HFFc6 (cell line): ENCODE measurements around the gene EPPIN. TPM values are rescaled to one million over a fixed set of nuclear protein-coding genes. Genes with fewer than 3 reads are reported as not detected.

ENCODE experiments used
- DNase-seq: peaks from one replicate; pipeline ENCODE4 v3.0.0-alpha.2; 2018
- H3K27ac Mint-ChIP-seq: 2 replicates; pipeline ENCODE4 v1.8.0; 2020; ENCODE audit warnings: mild to moderate bottlenecking, mixed read lengths
- H3K27me3 Mint-ChIP-seq: 2 replicates; pipeline ENCODE4 v1.8.0; 2021; ENCODE audit warnings: mild to moderate bottlenecking, moderate library complexity, mixed read lengths; ENCODE audit not compliant: insufficient read depth
- H3K36me3 Mint-ChIP-seq: 2 replicates; pipeline ENCODE4 v1.8.0; 2021; ENCODE audit warnings: low read depth, mixed read lengths
- H3K4me1 Mint-ChIP-seq: 2 replicates; pipeline ENCODE4 v1.8.0; 2020; ENCODE audit warnings: low read depth, mixed read lengths
- H3K4me3 Mint-ChIP-seq: 2 replicates; pipeline ENCODE4 v1.8.0; 2020; ENCODE audit warnings: mild to moderate bottlenecking, moderate library complexity, mixed read lengths
- H3K9me3 Mint-ChIP-seq: 2 replicates; pipeline ENCODE4 v1.8.0; 2020; ENCODE audit warnings: mild to moderate bottlenecking, mixed read lengths
- CTCF ChIP-seq: fragments of 200-600 bp; sonication (generic); IDR thresholded peaks from 2 replicates; pipeline ENCODE4 v1.5.0; 2021; ENCODE audit warnings: antibody characterized with exemption, mild to moderate bottlenecking
- total RNA-seq, 6 experiments: library from RNA; stranded (reverse); fragmentation: NEBNext Ultra II Directional; extraction: Animal tissue kit (Norgen Biotek cat#: 25700); gene quantifications; 2 replicates in 1 of 6; 3 replicates in 5 of 6; pipeline ENCODE4 v1.2.3, GENCODE V29; 2021

Gene EPPIN
- total RNA-seq, 6 experiments from 2014 or later = not detected

- no peak for DNase-seq
- no peaks in the 10 kb centered on the region for H3K4me1 Mint-ChIP-seq
- no peaks in the 10 kb centered on the region for H3K9me3 Mint-ChIP-seq
- peaks cover 16% of the 10 kb centered on the region for H3K27me3 Mint-ChIP-seq
- H3K36me3 Mint-ChIP-seq = no peaks in the 10 kb centered on the region
- TF ChIP-seq CTCF = no peak
- no peak overlapping the region for H3K27ac Mint-ChIP-seq
- H3K4me3 Mint-ChIP-seq = no peak overlapping the region
Observed at GRCh38 chr20:45495501-45495941, 51.7 kb downstream of the EPPIN start.

Other genes with a start within 250 kb of the EPPIN start
- gene RBPJL, start 240.6 kb downstream of the EPPIN start, total RNA-seq = not detected
- gene MATN4, start 239.1 kb downstream of the EPPIN start, total RNA-seq = not detected
- 100 to 1,000 TPM; 122 to 146 (median 135) TPM for gene SDC4, start 199.0 kb downstream of the EPPIN start, total RNA-seq
- gene SYS1, start 184.2 kb downstream of the EPPIN start, total RNA-seq = 10 to 100 TPM; 22.9 to 34.1 (median 27.6) TPM
- gene TP53TG5, start 169.1 kb downstream of the EPPIN start, total RNA-seq = not detected
- gene DBNDD2, start 139.1 kb downstream of the EPPIN start, total RNA-seq = 10 to 100 TPM; 15.2 to 19.5 (median 19.0) TPM
- 10 to 100 TPM; 76.7 to 94.0 (median 81.8) TPM for gene PIGT, start 131.3 kb downstream of the EPPIN start, total RNA-seq
- gene WFDC2, start 77.6 kb downstream of the EPPIN start, total RNA-seq = under 1 TPM in 1 of 6 experiments, not detected in 5; 0.97 TPM
- not detected for gene SPINT3, start 31.8 kb downstream of the EPPIN start, total RNA-seq
- not detected for gene WFDC6, start 7.9 kb downstream of the EPPIN start, total RNA-seq
- not detected for gene WFDC8, start 31.9 kb upstream of the EPPIN start, total RNA-seq
- not detected for gene WFDC10A, start 82.3 kb upstream of the EPPIN start, total RNA-seq
- not detected for gene WFDC9, start 83.9 kb upstream of the EPPIN start, total RNA-seq
- gene WFDC11, start 122.8 kb upstream of the EPPIN start, total RNA-seq = not detected
- gene WFDC13, start 154.6 kb upstream of the EPPIN start, total RNA-seq = not detected
- gene WFDC10B, start 157.6 kb upstream of the EPPIN start, total RNA-seq = not detected
- not detected for gene SPINT4, start 174.9 kb upstream of the EPPIN start, total RNA-seq
- gene WFDC3, start 244.5 kb upstream of the EPPIN start, total RNA-seq = under 1 TPM in 1 of 6 experiments, not detected in 5; 0.43 TPM
- 10 to 100 TPM; 23.2 to 27.1 (median 25.8) TPM for gene DNTTIP1, start 244.6 kb upstream of the EPPIN start, total RNA-seq